IPS-18a (cell line): Measurements from ENCODE around the gene AGPAT1.
"Not testable (repeated sequence)": the region's sequence is repeated elsewhere in the genome, so short reads cannot be mapped to it uniquely, and the experiment has no call there.

Experiments used
- H3K27ac ChIP-seq: one replicate; pipeline ENCODE4 v1.5.1; 2013; ENCODE audit warnings: low read length
- H3K27me3 ChIP-seq: one replicate; pipeline ENCODE4 v1.6.1; 2013; ENCODE audit warnings: mild to moderate bottlenecking, low read length; ENCODE audit not compliant: control insufficient read depth, insufficient read depth
- H3K36me3 ChIP-seq: one replicate; pipeline ENCODE4 v1.6.1; 2013; ENCODE audit warnings: low read depth, low read length; ENCODE audit not compliant: control insufficient read depth
- H3K4me1 ChIP-seq: one replicate; pipeline ENCODE4 v1.6.1; 2013; ENCODE audit warnings: low read depth, low read length; ENCODE audit not compliant: control insufficient read depth
- H3K4me3 ChIP-seq: one replicate; pipeline ENCODE4 v1.5.1; 2013; ENCODE audit warnings: low read length
- H3K9ac ChIP-seq: one replicate; pipeline ENCODE4 v1.6.1; 2013; ENCODE audit warnings: mild to moderate bottlenecking, low read length, moderate library complexity
- H3K9me3 ChIP-seq: one replicate; pipeline ENCODE4 v1.6.1; 2013; ENCODE audit warnings: low read depth, low read length; ENCODE audit not compliant: control insufficient read depth

AGPAT1 gene

GRCh38 chr6:32213649-32214048 is 37.8 kb upstream of the AGPAT1 start:
- H3K9me3 ChIP-seq, result no peaks in the 10 kb centered on the region
- no peaks in the 10 kb centered on the region for H3K36me3 ChIP-seq
- no peak overlapping the region for H3K9ac ChIP-seq
- H3K4me1 ChIP-seq, result no peaks in the 10 kb centered on the region
- H3K27me3 ChIP-seq, result no peaks in the 10 kb centered on the region
- no peak overlapping the region for H3K4me3 ChIP-seq
- H3K27ac ChIP-seq, result no peak overlapping the region

DNA sequence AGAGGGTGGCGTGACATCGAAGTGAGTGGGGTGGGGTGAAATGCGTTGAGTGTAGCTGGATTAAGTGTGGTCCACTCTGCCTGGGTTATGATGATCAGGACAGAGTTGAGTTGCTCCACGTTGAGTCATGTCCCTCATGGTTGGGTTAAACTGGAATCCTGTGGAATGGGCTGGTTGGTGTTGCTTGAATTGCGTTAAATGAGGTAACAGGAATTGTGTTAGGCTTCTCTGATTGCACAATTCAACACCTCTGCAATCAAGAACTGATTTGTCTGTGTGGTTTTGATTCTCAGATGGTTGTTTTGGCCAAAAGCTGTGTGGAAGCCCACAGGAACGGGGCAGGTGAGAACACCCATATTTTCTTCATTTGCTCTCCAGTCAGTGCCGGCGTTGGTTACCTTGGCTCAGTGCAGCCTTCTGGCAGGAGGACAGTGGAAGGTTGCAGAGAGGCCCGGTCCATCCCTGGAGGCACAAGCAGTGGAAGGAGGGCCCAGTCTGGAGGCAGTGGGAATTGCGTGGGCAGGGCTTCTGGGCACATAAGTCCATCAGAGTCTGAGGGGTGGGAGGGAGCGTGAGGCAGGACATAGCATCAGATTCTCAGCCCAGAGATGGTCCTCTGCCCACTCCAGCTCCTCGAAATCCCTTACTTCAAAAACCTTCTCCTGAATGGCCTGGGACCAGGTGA is 36.3 kb upstream of the AGPAT1 start:
- no peak overlapping the region for H3K9ac ChIP-seq
- H3K4me3 ChIP-seq, result no peak overlapping the region
- no peaks in the 10 kb centered on the region for H3K4me1 ChIP-seq
- no peaks in the 10 kb centered on the region for H3K27me3 ChIP-seq
- H3K36me3 ChIP-seq, result no peaks in the 10 kb centered on the region
- no peak overlapping the region for H3K27ac ChIP-seq
- no peaks in the 10 kb centered on the region for H3K9me3 ChIP-seq

- H3K27ac ChIP-seq, H3K9me3 ChIP-seq, H3K9ac ChIP-seq, H3K36me3 ChIP-seq, H3K4me3 ChIP-seq, H3K4me1 ChIP-seq, H3K27me3 ChIP-seq: not testable (repeated sequence)
Observed at GRCh38 chr6:32211432-32211831, 35.5 kb upstream of the AGPAT1 start.

- Histone ChIP-seq H3K4me1 (no peaks in the 10 kb centered on the region), H3K9ac (no peak overlapping the region), H3K4me3 (no peak overlapping the region), H3K9me3 (no peaks in the 10 kb centered on the region), H3K27me3 (no peaks in the 10 kb centered on the region), H3K36me3 (no peaks in the 10 kb centered on the region), H3K27ac (no peak overlapping the region)
Observed at GRCh38 chr6:32210191-32210601, 34.3 kb upstream of the AGPAT1 start.

- H3K27me3 ChIP-seq, result no peaks in the 10 kb centered on the region
- H3K4me3 ChIP-seq, result no peak overlapping the region
- H3K4me1 ChIP-seq, result no peaks in the 10 kb centered on the region
- H3K9ac ChIP-seq, result no peak overlapping the region
- H3K27ac ChIP-seq, result no peak overlapping the region
- H3K36me3 ChIP-seq, result no peaks in the 10 kb centered on the region
- no peaks in the 10 kb centered on the region for H3K9me3 ChIP-seq
Observed at GRCh38 chr6:32208996-32209395, 33.1 kb upstream of the AGPAT1 start.

GRCh38 chr6:32204268-32204715 is 28.4 kb upstream of the AGPAT1 start:
- Histone ChIP-seq H3K27ac (no peak overlapping the region), H3K9ac (no peak overlapping the region), H3K36me3 (no peaks in the 10 kb centered on the region), H3K4me1 (no peaks in the 10 kb centered on the region), H3K27me3 (no peaks in the 10 kb centered on the region), H3K4me3 (no peak overlapping the region), H3K9me3 (no peaks in the 10 kb centered on the region)

- H3K27me3 ChIP-seq, result no peaks in the 10 kb centered on the region
- H3K9ac ChIP-seq, result no peak overlapping the region
- no peaks in the 10 kb centered on the region for H3K36me3 ChIP-seq
- no peak overlapping the region for H3K4me3 ChIP-seq
- no peaks in the 10 kb centered on the region for H3K4me1 ChIP-seq
- no peak overlapping the region for H3K27ac ChIP-seq
- no peaks in the 10 kb centered on the region for H3K9me3 ChIP-seq
Observed at GRCh38 chr6:32203426-32204267, 27.8 kb upstream of the AGPAT1 start.

- H3K36me3 ChIP-seq, result no peaks in the 10 kb centered on the region
- H3K9ac ChIP-seq, result no peak overlapping the region
- no peaks in the 10 kb centered on the region for H3K27me3 ChIP-seq
- H3K4me1 ChIP-seq, result peaks cover under 1% of the 10 kb centered on the region
- no peaks in the 10 kb centered on the region for H3K9me3 ChIP-seq
- H3K4me3 ChIP-seq, result no peak overlapping the region
- no peak overlapping the region for H3K27ac ChIP-seq
Observed at GRCh38 chr6:32202186-32202585, 26.3 kb upstream of the AGPAT1 start.

GRCh38 chr6:32200711-32201475 is 25.0 kb upstream of the AGPAT1 start:
- Histone ChIP-seq H3K9ac (no peak overlapping the region), H3K36me3 (no peaks in the 10 kb centered on the region), H3K4me3 (no peak overlapping the region), H3K27me3 (no peaks in the 10 kb centered on the region), H3K27ac (no peak overlapping the region), H3K9me3 (no peaks in the 10 kb centered on the region), H3K4me1 (peaks cover 4% of the 10 kb centered on the region)

GRCh38 chr6:32198866-32199265 is 23.0 kb upstream of the AGPAT1 start:
- peaks cover 16% of the 10 kb centered on the region for H3K4me1 ChIP-seq
- H3K36me3 ChIP-seq, result no peaks in the 10 kb centered on the region
- no peaks in the 10 kb centered on the region for H3K9me3 ChIP-seq
- no peaks in the 10 kb centered on the region for H3K27me3 ChIP-seq
- H3K4me3 ChIP-seq, result no peak overlapping the region
- H3K9ac ChIP-seq, result no peak overlapping the region
- no peak overlapping the region for H3K27ac ChIP-seq

DNA sequence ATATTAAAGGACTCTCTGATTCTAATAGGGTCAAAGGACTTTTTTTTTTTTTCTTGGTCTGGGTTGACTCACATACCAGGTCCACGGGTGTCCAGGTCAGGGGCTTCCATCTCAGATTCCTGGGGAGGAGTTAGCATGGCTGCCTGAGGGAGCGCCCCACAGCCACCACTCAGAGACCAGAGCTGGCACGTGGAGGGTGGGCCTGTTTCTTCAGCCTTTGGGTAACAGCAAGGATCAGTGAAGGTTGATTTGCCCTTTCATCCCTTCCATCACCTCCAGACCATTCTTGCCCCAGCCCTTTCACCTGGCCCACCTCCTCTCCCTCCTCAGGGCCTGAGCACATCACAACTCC is 22.4 kb upstream of the AGPAT1 start:
- no peak overlapping the region for H3K27ac ChIP-seq
- no peaks in the 10 kb centered on the region for H3K27me3 ChIP-seq
- no peaks in the 10 kb centered on the region for H3K9me3 ChIP-seq
- H3K36me3 ChIP-seq, result no peaks in the 10 kb centered on the region
- no peak overlapping the region for H3K4me3 ChIP-seq
- no peak overlapping the region for H3K9ac ChIP-seq
- peaks cover 16% of the 10 kb centered on the region for H3K4me1 ChIP-seq
